NCI-H146 treated with DMSO at 0.1 percent for 48 hours (cell line): Measurements from ENCODE around the gene RNASE8.

Experiments
- DNase-seq: peaks from one replicate; lab custom pipeline; 2025; ENCODE audit not compliant: unreplicated experiment; lab: John Stamatoyannopoulos, UW

The RNASE8 gene

GRCh38 chr14:21053184-21054122 lies 4.2 kb upstream of the RNASE8 start:
- DNase-seq, result no peak

DNA sequence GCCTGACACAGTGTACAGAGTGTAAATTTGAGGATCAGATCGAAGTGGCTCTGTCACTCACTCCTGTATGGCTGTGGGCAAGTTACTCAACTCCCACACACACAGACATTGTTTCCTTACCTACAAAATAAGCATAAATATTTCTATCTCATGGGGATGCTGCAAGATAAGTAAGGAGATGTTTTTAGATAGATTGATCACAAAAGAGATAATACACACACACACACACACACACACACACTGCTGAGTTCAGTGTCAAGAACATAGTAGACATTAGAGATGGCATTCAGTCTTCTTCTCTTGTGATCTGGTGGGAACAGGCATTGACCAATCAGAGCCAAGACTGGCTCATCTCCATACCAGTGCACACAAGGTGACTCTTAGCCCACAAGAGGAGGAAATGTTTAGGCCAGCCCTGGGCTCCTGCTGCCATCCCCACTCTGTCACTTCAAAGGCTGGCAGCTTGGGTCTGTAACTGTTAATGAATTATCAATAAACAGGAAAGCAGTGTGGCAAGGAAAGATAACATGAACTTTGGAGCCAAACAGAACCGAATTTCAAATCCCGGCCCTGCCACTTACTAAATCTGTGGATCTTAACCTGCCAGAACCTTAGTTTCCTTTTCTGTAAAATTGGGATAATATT lies 3.4 kb upstream of the RNASE8 start:
- DNase-seq, result no peak

- no peak for DNase-seq
Observed at GRCh38 chr14:21054768-21055145, 2.9 kb upstream of the RNASE8 start.

DNA sequence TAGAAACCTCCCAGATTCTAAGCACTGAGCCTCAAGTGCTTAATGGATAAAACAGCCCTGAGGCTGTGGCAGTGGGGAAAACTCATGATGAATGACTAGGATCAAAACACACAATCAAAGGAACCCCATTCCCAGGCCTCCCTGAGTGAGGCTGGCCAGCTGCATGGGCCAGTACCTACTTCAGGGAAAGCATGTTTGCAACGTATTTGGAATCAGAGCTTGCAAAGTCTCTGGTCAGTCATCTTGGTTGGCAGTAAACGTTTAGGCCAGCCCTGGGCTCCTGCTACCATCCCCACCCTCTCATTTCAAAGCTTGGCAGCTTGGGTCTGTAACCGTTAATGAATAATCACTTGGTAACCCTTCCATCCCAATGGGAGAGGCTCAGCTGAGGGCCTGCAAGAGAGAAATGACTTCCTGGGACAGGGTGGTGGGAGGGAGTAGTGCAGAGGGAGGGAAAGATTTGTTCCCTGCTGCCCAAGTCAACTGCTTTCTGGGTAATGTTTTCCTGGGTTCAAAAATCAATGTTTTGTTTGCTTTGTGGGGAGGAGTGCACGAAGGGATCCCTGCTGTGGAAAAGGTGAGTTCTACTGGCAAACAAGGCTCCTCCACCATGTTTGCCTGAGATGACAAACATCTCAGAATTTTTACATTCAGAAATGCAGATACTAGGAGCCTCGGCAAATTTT lies 2.0 kb upstream of the RNASE8 start:
- no peak for DNase-seq

DNA sequence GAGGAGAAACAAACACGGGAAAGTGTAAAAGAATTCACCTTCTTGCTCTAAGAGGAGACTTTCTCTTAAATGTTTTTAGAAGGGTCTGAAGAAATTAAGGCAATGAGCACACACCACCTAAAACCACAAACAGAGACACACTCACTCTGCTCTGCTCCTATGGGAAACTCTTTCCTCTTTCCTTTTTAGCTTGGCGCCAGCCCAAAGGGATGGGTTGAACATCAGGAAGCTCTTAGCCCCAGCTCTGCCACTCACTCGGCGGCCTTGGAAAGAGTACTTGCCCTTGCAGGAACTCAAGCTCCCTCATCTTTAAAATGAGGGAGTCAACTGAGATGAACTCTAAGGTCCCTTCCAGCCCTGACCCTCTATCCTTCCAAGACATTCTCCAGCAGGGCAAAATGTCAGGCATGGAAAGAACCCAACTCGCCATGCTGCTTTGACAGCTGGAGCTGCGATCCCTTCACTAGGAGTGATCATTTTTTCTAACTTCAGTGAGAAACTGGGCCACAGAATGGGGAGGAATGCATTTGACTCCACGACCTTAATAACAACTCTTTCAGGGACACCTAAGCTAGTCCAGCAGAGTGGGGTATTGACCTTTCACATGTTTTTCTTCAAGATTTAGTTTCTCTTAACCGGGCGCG lies 980 bp upstream of the RNASE8 start:
- DNase-seq, result no peak

DNA sequence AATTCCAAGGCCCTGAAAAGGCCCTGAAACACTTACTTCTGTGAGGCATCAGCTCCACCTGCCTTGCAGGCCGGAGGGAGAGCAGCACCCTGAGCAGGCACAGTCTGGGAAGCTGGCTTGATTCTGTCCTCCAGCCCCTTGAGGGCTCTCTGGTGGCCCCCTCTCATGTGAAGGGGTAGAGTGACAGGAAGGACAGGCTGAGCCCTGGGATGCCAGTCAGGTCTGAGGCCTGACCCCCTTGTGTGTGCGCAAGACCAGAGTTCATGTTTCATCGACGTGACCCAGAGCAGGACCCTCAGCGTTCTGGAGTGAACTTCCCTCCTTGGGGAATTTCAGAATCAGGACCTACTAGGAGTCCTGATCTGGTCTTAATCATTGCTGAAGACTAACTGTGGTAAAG lies 1.3 kb downstream of the RNASE8 start:
- DNase-seq, result no peak

GRCh38 chr14:21059842-21060613 lies 2.4 kb downstream of the RNASE8 start:
- DNase-seq, result no peak

GRCh38 chr14:21060614-21061346 lies 3.2 kb downstream of the RNASE8 start:
- DNase-seq, result no peak

GRCh38 chr14:21061347-21061668 lies 3.7 kb downstream of the RNASE8 start:
- no peak for DNase-seq

DNA sequence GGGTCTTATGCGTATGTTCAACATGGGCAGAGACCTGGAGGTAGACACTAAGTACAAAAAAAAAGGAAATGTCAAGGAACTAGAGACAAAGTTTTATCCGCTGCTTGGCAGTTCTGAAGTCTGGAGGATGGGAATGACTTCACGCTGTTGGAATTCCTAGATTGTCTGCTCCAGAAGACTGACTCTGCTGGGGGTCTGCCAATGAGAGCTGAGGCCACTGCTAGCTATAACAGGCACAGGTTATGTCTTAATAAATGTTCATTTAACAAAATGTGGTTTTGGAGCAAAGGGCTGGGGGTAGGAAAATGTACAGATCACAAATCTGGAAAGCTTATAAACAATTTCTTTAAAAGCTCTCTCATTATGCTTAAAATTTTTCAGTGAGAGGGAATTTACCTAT lies 5.9 kb downstream of the RNASE8 start:
- DNase-seq, result no peak

DNA sequence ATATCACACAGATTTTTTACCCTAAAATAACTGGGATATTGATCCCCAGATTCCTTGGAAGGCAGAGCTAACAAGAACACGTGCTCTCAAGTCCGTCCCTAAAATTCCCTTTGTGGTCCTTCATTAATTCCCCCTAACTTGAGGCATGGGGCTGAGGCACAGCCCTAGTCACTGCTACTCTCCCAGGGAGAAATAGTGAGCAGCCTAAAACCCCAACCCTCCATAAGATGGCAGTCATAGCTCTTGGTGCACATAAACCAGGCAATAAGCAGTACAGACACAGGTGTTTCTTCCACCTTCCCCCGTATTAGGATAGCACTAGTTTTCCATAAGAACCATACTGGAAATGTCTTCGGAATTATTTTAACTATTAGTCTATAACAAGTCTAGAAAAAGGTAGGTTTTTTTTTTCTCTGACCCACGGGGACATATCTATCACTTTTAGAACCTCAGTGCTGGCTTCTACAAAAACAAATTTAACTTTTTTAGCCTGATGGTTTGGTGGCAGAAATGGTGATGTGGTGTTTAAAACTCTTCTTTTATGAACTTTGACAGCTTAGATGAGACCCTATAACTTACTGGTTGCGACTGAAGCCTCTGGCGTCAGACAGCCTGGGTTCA lies 9.4 kb downstream of the RNASE8 start:
- DNase-seq, result peak; percentile 28

DNA sequence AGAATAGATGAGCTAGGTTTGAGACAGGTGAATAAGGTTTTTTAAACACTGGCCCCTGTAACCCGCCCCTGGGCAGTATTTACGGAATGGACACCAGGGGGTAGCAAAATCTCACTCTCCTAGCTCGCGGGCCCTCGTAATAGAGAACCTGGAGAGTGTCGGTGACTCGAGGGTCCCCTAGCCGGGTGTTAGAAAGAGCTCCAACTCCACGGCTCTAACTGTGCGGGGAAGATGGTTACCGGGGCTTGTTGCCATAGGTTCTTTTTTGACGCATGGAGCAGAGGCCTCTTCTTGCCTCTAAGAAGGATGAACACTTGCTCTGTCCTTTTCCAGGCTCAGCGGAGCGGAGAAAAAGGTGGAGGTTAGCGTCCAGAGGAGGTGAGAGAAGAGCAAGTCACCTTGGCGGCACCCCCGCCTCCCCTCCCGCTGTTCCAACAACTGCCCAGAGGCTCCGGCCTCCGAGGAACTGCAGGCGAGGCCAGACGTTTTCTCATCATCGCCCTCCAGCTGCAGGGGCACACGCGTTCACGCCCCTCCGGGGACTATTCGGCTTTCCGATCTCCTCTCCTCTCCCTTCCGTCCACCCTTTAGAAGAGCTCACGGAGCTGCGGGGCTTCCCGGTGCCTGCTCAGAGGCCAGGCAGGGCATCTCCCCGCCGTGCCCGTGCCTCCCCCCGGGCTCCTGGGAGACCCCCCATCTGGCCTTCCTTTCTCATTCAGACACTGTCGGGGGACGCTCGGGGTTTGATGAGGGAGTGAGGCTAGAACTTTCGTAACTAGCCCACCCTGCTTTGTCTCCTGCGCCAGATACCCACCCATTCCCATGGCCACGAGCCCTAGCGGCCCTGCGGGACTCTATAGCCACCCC lies 11.1 kb downstream of the RNASE8 start:
- DNase-seq, result peak; percentile 50

GRCh38 chr14:21069388-21070082 lies 11.9 kb downstream of the RNASE8 start:
- no peak for DNase-seq

DNA sequence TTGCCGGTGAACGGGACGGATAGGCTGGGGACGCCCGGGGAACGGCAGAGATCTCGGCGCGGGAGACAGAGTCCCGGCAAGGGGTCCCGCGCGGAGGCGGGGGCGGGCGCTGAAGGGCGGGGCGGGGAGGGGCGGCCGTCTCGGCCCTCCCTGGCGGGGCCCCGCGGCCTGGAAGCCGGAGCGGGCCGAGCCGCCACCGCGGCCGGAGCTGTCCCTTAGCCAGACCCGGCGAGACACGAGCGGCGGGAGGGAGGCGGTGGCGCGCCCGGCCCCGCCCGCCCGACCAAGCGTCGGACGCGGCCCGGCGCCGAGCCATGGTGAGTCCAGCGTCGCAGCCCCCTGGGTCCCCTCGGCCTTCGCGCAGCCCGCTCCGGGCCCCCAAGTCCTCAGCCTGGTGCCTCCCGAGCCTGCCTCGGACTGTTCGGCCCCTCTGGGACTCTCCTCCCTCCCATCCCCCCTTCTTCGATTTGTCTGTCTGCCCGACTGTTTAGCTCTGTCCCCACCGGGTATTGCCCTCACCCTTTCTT lies 12.5 kb downstream of the RNASE8 start, which contains the start of gene ARHGEF40:
TSS of gene ARHGEF40 (plus strand) at position 222 of the 527 bp plus-strand sequence. CDS start at position 315, 93 bp downstream.
- DNase-seq, result no peak

DNA sequence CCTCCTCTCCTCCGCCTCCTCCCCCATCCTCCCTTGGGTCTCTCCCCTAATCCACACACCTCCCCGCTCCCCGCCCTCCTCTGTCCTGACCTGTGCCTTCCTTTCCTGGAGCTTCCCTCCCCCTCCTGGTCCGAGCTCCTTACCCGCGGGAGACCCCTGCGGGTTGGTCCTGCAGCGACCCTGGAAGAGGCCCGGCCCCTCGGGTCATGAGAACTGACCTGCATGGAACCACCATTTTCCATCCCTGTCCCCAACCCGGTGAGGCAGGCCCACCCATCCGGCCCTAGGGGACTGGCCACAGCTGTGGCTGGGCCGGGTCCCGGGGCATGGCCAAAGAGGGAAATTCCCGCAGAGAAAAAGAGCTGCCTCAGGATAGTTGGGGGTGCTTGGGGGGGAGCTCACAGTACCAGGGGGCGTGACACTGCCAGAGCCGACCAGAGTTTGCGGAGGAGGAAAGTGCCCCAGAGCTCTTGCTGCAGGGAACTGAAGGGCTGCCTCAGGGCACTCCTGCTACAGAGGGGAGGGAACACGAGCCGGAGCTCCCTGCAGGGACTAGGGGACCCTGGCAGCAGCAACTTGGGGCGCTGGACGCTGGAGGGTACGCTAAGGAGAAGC lies 13.1 kb downstream of the RNASE8 start:
- DNase-seq, result no peak

DNA sequence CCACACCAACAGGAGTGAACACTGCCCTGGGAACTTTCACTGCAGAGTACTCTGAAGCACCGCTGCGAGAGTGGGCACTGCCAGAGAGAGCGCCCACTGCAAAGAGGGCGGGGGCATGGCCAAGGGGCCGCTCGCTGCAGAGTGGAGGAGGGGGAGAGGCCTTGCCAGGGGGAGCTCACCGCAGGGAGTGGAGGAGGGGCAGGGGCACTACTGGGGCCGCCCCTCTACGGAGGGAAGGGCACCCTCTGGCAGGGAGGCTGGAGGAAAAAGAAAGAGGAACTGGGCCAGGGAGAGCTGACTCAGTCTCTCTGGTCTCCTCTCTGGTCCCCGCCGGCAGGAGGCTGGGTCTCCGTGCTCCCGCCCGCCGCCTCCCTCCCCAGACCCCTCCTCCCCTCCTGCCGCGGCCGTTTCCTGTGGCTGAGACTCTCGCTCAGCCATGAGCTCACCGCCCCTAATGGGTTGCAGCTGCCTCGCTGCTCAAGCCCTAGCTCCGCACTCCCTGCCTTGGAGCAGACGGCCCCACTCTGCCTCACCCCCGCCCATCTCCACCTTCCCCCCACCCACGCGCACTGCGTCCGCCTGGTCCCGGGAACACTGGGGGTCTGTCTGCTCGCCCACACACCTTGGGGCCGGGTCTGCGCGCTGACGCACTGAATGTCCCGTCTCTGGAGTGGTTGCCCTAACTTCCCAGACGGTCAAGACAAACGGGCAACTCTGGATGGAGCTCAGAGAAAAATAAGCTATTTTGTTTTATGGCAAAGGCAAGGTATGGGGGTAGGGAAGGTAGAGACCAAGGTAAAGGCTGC lies 13.8 kb downstream of the RNASE8 start:
- peak; percentile 66 for DNase-seq
